H1 (cell line): Measurements from ENCODE around the gene B3GNT2. TPM values are rescaled to one million over a fixed set of nuclear protein-coding genes. Genes with fewer than 3 reads are reported as not detected.

Source experiments
- CHD7 ChIP-seq: fragments of 300-600 bp; sonication (generic); IDR thresholded peaks from 2 replicates; pipeline ENCODE4 v1.7.1; 2012; ENCODE audit warnings: low read length, moderate library complexity, mild to moderate bottlenecking, inconsistent platforms; ENCODE audit not compliant: insufficient replicate concordance
- CTCF ChIP-seq, 3 experiments: IDR thresholded peaks; 1 replicate in 2 of 3; 2 replicates in 1 of 3; pipeline versions ENCODE4 v1.5.1 to v1.6.1; 2011; ENCODE audit warnings: low read length in 3 of 3, mild to moderate bottlenecking in 3 of 3, inconsistent platforms in 2 of 3, low read depth in 1 of 3, moderate library complexity in 1 of 3; ENCODE audit not compliant: insufficient read depth in 1 of 3; ENCODE audit errors: control extremely low read depth in 1 of 3
- GABPA ChIP-seq: IDR thresholded peaks from 2 replicates; pipeline ENCODE4 v1.6.1; 2011; ENCODE audit warnings: mild to moderate bottlenecking, low read length, moderate library complexity, borderline replicate concordance; ENCODE audit not compliant: insufficient read depth
- HDAC6 ChIP-seq: IDR thresholded peaks from one replicate; pipeline ENCODE4 v1.7.1; 2012; ENCODE audit warnings: low read depth, mild to moderate bottlenecking, inconsistent platforms, low read length, moderate library complexity
- RAD21 ChIP-seq, 2 experiments: IDR thresholded peaks in 1 of 2; conservative IDR thresholded peaks in 1 of 2; 2 replicates each; pipeline ENCODE4 v1.6.1; 2011; ENCODE audit warnings: low read depth in 2 of 2, low read length in 2 of 2, improper control_type of control experiment in 1 of 2, inconsistent platforms in 1 of 2, mild to moderate bottlenecking in 1 of 2, moderate library complexity in 1 of 2
- SRF ChIP-seq: IDR thresholded peaks from 2 replicates; pipeline ENCODE4 v1.6.1; 2011; ENCODE audit warnings: mild to moderate bottlenecking, low read depth, low read length, moderate library complexity
- YY1 ChIP-seq: IDR thresholded peaks from 2 replicates; pipeline ENCODE4 v1.6.1; 2011; ENCODE audit warnings: low read depth, mild to moderate bottlenecking, low read length
- polyA plus RNA-seq, 7 experiments: library from polyadenylated mRNA; depleted of rRNA in 3 of 7; stranded (reverse) in 5 of 7; unstranded in 2 of 7; fragments of >200 nt in 5 of 7; fragments of 200-250 nt in 2 of 7; gene quantifications; 1 replicate in 5 of 7; 2 replicates in 1 of 7; 4 replicates in 1 of 7; pipeline versions ENCODE4 v1.2.1 to v1.2.3, GENCODE V29; 2011 to 2013; ENCODE audit warnings: missing spikeins in 2 of 7, mixed read lengths in 2 of 7
- total RNA-seq: library from RNA; stranded (reverse); fragmentation: NEBNext Ultra II Directional; extraction: Animal tissue kit (Norgen Biotek cat#: 25700); gene quantifications from 2 replicates; pipeline ENCODE4 v1.2.1, GENCODE V29; 2021

B3GNT2 gene
- total and polyA plus RNA-seq, 2 of the 8 experiments (the other 6 are each of a cell fraction or from before 2014, with no cell fraction given), result 20.1 to 40.8 TPM

GRCh38 chr2:62263076-62263715, 67.3 kb downstream of the B3GNT2 start (continued):
- TF ChIP-seq CHD7 (no peak), HDAC6 (no peak), CTCF (IDR thresholded peaks at IDR 0.05; ENCODE audit: control extremely low read depth in 1 of 3, insufficient read depth in 1 of 3, low read depth in 1 of 3, low read length in 3 of 3) (no peak), RAD21 (IDR thresholded peaks at IDR 0.05 in 1 of 2, conservative IDR thresholded peaks at IDR 0.05 in 1 of 2; ENCODE audit: low read depth in 2 of 2, low read length in 2 of 2) (no peak), SRF (no peak), GABPA (no peak), YY1 (no peak)
